Activated T-helper 1 cell treated with Interleukin-2 at 50 U/mL for 16 hours (primary cell): ENCODE measurements around the gene USP6NL.

Experiments
- DNase-seq: peaks from one replicate; pipeline ENCODE4 v3.0.0-alpha.2; 2020; ENCODE audit warnings: low read depth

Gene USP6NL

DNA sequence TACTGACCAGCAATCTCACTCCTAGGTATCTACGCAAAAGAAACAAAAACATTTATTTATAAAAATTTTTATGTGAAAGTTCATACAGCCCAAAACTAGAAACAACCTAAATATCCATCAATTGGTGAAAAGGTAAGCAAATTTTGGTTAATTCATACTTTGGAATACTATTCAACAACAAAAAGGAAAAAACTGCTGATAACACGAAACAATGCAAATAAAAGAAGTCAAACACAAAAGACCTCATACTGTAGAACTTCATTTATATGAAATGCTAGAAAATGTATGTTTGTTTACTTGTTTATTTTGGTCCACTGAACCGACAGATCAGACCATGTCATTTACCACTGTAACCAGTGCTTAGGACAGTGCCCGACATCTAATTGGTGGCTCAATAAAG is 60.3 kb downstream of the USP6NL start:
- no peak for DNase-seq

DNA sequence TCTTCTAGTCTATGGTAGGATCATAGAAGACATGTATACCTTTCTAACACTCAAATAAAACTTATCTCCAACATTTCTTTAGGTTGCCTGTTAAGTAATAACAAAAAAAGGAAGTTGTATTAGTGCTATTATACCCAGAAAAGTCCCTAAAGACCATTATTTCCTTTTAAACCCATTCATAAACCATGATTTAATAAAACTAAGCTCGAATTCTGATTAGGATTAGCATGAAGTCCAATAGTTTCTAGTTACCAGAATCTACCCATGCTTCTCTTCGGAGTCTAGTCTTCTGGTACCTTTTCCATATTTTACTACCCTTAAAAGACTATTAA is 62.7 kb downstream of the USP6NL start:
- no peak for DNase-seq

DNA sequence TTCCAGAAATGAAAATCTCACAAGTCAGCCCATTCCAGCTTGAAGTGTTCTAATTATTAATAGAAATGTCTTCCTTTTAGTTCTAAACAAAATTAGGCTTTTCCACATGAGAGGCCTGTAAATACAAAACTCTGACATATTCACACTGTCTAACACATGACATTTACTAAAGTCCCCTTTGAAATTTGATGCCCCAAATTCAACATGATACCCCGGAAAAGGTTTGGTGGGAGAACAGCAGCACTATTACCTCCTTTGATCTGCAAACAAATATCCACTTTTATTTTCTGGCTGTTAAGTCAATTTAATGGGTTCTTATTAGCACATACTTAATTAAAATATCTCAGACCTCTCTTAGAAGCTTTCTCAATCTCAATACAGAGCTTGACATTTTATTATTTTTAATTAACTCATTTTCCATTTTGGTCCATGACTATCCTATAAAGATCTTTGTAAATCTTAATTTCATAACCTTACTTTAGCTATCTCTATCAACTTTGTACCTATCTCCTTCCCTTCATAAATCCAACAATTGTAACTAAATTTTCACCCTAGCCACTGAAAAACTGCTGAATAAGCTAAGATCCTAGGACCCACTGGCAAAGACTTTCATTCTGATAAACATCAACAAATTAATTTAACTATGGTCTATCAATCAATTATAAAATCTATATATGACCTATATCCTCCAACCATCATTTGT is 63.2 kb downstream of the USP6NL start:
- no peak for DNase-seq

DNA sequence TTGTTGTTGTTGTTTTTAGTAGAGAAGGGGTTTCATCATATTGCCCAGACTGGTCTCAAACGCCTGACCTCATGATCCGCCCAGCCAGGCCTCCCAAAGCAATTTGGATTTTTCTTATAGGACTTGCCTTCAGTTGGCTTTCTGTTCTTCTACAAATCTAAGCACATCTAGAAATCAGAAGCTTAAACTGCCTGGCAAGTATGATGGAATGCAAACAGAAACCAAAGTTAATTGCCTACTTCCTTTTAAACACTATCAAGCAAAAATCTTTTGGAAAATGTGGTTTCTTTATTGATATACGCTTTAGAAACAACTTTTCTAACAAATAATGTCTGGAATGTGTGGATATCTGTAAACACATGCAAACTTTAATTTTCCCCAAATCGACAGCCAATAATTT is 64.9 kb downstream of the USP6NL start:
- DNase-seq: no peak

DNA sequence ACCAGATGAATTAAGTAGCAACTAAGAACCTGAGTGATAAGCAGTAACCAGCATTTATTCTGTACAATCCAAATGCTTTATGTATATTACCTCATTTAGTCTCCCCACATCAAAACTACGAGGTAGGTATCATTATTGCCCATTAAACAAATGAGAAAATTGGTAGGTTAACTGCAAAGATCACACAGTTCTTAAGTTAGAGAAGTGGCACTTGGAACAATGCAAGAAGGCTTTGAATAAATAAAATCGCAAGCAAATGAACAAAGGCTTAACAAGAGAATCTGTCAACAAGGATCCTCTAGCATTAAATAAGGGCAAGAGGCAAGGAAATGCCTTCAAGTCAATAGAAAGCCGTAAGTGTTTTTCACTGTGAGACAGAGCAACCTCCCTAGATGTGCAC is 70.2 kb downstream of the USP6NL start:
- DNase-seq: no peak

DNA sequence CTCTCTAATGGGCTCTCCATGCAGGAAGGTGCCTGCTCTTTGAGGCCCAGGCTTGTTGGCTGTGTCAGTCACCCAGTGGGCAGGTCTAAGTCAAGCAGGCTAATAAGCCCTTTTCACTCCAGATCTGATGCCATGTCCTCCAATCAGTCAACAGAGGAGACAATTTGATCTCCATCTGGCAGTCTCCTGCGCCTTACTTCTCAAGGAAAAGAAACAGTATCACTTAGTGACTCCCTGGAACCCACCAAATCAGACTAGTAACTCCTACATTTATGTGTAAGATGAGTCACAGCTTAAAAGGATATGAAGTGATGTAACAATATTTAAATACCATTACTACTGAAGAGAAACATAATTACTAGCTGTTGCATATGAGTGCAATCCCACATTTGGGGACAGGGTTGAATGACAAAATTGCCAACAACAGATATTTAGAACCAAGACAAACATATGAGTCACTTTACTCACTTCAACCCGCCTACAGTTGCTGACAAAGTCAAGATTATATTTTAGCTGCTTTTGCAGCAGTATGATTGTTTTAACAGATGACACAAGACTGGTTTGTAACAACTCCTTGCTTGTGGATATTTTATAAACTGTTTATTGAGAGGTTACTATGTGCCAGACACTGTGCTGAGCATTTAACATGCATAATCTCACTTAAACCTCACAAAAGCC is 72.1 kb downstream of the USP6NL start:
- no peak for DNase-seq

DNA sequence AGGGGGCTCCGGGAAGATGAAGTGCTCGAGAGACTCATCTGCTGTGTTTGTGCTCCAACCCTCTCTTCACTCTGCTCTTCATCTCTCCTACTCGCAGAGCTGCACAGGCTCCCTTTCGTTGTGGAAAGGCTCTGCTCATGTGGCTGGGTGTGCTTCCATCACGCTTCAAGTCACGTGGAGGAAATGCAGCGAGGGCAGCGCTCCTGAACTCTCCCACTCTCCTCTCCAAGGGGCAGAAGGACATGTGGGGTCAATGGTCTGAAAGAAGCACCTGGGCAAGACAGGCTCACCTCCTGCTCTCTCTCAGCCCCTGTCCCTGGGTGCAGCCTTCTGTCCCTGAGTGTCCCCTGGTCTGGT is 72.6 kb downstream of the USP6NL start:
- no peak for DNase-seq

- no peak for DNase-seq
These were observed 75.2 kb downstream of the USP6NL start for GRCh38 chr10:11536228-11536627.

GRCh38 chr10:11535346-11535959 is 76.0 kb downstream of the USP6NL start:
- DNase-seq: no peak

DNA sequence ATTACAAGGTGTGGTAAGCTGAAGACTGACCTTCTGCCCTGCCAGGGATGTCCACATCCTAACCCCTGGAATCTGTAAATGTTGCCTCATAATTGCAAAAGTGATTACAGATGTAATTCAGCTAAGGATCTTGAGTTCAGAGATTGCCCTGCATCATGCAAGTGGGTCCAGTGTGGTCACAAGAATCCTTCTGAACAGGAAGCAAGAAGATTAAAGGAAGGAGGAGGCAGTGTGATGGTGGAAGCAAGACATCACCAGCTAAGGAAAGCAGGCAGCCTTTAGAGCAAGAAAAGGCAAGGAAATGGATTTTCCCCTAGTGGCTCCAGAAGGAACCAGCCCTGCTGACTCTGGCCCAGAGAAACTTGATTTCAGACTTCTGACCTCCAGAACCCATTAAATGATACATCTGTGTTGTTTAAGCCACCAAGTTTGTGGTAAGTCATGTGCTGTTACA is 78.1 kb downstream of the USP6NL start:
- no peak for DNase-seq

DNA sequence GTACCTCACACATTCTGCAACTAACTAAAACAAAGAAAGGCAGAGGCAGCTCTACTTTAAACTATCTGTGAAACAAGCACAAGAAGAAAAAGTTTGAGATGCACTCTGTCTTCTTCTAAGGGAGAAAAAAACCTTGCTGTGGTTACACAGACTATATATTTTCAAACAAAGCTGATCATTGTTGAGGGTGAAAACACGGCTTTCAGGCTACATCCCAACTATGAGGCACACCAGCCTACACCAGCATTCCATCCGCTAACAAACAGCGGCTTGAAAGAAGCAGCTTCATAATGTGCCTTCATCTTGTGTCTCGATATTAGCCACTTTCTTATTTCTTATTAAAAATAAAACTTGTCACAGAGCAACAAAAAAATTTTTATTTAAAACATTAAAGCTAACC is 79.1 kb downstream of the USP6NL start:
- no peak for DNase-seq

- no peak for DNase-seq
These were observed 80.6 kb downstream of the USP6NL start for GRCh38 chr10:11530806-11531205.

DNA sequence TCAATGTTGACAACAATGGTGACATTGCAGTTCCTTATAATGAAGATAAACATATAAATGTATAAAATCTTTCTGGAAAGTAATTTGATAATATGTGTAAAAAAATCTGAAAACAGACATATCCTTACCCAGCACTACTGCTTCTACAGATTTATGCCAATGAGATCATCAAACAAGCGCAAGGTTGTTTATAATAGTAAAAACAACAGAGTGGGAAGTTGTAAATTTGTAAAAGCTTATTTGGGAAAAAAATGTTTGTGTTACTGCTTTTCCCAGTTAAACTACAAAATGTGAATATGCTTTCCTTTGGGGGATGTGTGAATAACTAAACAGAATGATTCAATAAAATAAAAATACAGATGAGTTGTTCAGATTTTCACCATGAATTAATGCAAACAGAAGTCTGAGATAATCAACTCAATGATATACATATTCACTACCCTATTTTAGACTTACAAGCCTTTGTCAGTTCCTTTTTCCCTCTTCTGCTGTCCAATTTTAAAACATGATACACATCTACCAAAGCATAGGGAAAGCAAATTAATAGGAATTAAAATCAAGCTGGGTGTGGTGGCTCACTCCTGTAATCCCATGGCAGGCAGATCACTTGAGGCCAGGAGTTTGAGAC is 82.1 kb downstream of the USP6NL start:
- no peak for DNase-seq

DNA sequence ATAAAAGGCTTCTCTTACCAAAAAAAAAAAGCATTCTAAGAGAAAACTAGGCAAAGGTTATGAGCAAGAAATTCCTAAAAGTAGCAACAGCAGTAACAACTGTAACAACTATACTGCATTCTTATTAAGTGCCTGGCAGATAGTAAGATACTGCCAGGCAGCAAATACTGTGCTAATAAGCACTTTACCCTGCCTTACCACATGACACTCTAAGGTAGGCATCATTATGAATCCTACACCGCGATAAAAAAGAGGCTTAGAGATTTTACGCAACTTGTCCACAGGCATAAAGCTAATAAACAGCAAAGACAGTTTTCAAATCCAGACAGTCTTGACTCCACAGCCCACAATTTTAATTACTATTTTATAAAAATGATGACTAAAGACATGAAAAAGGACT is 83.2 kb downstream of the USP6NL start:
- DNase-seq: no peak

- DNase-seq: no peak
These were observed 83.7 kb downstream of the USP6NL start for GRCh38 chr10:11527691-11528255.

DNA sequence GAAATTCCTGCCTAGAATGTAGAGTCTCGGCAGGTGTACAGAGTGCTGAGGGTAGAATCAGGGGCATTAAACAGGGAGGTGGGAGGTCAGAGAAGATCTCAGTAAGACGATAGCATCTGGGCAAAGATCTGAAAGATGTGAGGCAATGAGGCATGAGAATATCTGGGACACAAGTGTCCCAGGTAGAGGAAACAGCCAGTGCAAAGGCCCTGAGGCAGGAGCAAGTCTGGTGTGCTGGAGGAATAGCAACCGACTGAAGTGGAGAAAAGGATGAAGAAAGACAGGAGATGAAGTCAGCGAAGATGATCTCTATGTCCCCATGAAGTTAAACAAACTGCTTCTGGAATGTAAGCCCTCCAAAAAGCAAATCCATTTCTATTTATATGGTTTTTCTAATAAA is 84.4 kb downstream of the USP6NL start:
- no peak for DNase-seq

DNA sequence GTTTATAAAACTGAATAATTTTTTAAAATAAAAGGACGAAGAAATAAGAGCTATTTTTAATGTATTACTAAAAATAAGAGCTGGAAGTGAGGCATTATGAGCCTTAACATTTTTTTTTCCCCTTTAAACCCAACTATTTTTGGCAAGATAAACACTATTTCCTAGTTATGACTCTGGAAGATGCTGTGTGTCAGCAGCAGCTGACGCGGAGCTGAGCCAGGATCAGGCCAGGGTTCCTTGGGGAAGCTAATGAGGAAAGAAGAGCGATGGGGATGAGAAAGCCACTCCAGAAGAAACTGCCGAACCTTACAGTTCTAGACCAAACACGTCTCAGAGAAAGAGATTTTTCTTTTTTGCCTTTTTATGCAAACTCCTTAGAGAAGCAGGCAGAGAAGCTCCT is 85.9 kb downstream of the USP6NL start:
- no peak for DNase-seq

GRCh38 chr10:11522821-11523245 is 88.6 kb downstream of the USP6NL start:
- no peak for DNase-seq

GRCh38 chr10:11521860-11522259 is 89.6 kb downstream of the USP6NL start:
- DNase-seq: no peak

DNA sequence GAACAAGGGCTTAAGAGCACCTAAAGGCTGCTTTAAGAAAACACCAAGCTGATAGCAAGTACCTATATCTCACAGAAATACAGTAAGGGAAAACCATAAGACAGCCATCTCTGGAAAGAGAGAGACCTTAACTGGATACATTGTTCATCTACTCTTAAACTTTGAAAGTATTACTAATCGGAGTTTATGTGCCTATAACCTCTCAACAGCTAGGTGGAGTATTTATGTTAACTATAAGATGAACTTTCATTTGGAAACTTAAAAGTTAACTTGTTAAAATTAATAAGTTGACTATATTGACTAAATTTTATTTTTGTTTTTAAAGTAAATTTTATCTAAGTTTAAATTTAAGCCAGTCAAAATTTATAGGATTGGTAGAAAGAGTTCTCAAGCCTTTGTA is 90.6 kb downstream of the USP6NL start:
- DNase-seq: no peak

- DNase-seq: no peak
These were observed 94.3 kb downstream of the USP6NL start for GRCh38 chr10:11517150-11517549.

DNA sequence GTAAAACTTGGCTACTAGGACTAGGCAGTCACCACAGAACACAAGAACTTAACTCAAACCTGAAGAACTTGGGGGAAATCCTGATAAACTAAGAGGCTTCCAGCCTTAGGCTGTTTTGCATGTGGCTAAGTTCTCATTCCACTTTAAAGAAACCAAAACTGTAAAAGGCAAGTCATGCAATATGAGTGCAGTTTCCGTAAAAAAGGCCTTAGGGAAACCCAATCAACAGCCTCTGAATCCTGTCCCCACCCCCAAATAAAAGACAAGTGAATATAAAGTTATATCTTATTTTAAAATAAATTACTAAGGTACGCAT is 95.1 kb downstream of the USP6NL start:
- DNase-seq: no peak
